Breast epithelium (tissue), 4 donors: ENCODE measurements around the gene DBI. TPM values are rescaled to one million over a fixed set of nuclear protein-coding genes. Genes with fewer than 3 reads are reported as not detected.

Experiments
- DNase-seq, 2 donors: peaks; one replicate each; pipeline ENCODE4 v3.0.0-alpha.2; 2019; ENCODE audit warnings: low spot score in 2 of 2
- H3K27ac ChIP-seq, 2 donors: fragments of 200-600 bp; sonication (generic) in 1 of 2; one replicate each; pipeline ENCODE4 v1.5.1; 2016 to 2019; ENCODE audit warnings: mild to moderate bottlenecking in 1 of 2
- H3K27me3 ChIP-seq, 2 donors: fragments of 200-600 bp; sonication (generic) in 1 of 2; one replicate each; pipeline versions ENCODE4 v1.5.1 to v1.6.0; 2017 to 2019; ENCODE audit warnings: control low read depth in 1 of 2, mild to moderate bottlenecking in 1 of 2
- H3K36me3 ChIP-seq: fragments of 200-600 bp; one replicate; pipeline ENCODE4 v1.5.1; 2019
- H3K4me1 ChIP-seq, 2 donors: fragments of 200-600 bp; sonication (generic); one replicate each; pipeline ENCODE4 v1.5.1; 2016 to 2019; ENCODE audit warnings: control low read depth in 1 of 2
- H3K4me3 ChIP-seq, 3 donors: fragments of 200-600 bp; sonication (generic); 1 replicate in 2 of 3; 2 replicates in 1 of 3; pipeline ENCODE4 v1.5.1; 2016 to 2019; ENCODE audit warnings: mild to moderate bottlenecking in 3 of 3, moderate library complexity in 2 of 3
- H3K9me3 ChIP-seq, 2 donors: fragments of 200-600 bp; sonication (generic) in 1 of 2; one replicate each; pipeline ENCODE4 v1.5.1; 2016 to 2019; ENCODE audit warnings: control low read depth in 1 of 2
- CTCF ChIP-seq, 3 donors: fragments of 450-650 bp; IDR thresholded peaks; one replicate each; pipeline ENCODE4 v1.5.1; 2016 to 2017; ENCODE audit warnings: antibody characterized with exemption in 3 of 3, mild to moderate bottlenecking in 3 of 3, moderate library complexity in 3 of 3
- POLR2A ChIP-seq: fragments of 450-650 bp; IDR thresholded peaks from one replicate; pipeline ENCODE4 v1.6.1; 2016; ENCODE audit warnings: antibody characterized with exemption, mild to moderate bottlenecking, moderate library complexity
- POLR2AphosphoS5 ChIP-seq, 3 donors: sonication (generic); formaldehyde crosslinking; IDR thresholded peaks; one replicate each; pipeline ENCODE4 v1.6.1; 2017; ENCODE audit warnings: antibody characterized with exemption in 3 of 3
- intact Hi-C: fragments of 100-400 bp; cut with DNase I; formaldehyde crosslinking; loops from one replicate; pipeline ENCODE4 v1.15.1; 2023; ENCODE audit warnings: low total_unique reads
- total RNA-seq, 3 donors: library from RNA; depleted of rRNA; stranded (reverse); fragments of >200 nt; gene quantifications; one replicate each; pipeline ENCODE4 v1.1.0, GENCODE V29; 2016

DBI gene
- total RNA-seq, 3 donors from 2014 or later, result 160 to 236 (median 202) TPM

- no peak overlapping the region for H3K4me3 ChIP-seq
- peaks cover 0 to 4% of the 10 kb centered on the region in 2 donors for H3K9me3 ChIP-seq
- TF ChIP-seq POLR2AphosphoS5 (IDR thresholded peaks at IDR 0.05), result no peak
- TF ChIP-seq CTCF (IDR thresholded peaks at IDR 0.05), result peak; percentile 77 to 90 (median 86)
- intact Hi-C loops, result loop anchor here (5.0 kb wide), 1 partner anchor 70 kb away; no protein-coding TSS in a partner anchor
- peak overlapping the region in 1 of 2 donors; percentile 43 for H3K27ac ChIP-seq
- H3K36me3 ChIP-seq, result no peaks in the 10 kb centered on the region
- no peak for DNase-seq
- H3K4me1 ChIP-seq, result no peaks in the 10 kb centered on the region
- no peaks in the 10 kb centered on the region for H3K27me3 ChIP-seq
Observed at GRCh38 chr2:119407430-119408220, 40.8 kb downstream of the DBI start.

- no peak for DNase-seq
- intact Hi-C loops, result loop anchor here (5.0 kb wide), 1 partner anchor 69 kb away; no protein-coding TSS in a partner anchor
- H3K36me3 ChIP-seq, result no peaks in the 10 kb centered on the region
Observed at GRCh38 chr2:119408221-119408619, 41.4 kb downstream of the DBI start.

GRCh38 chr2:119409506-119409905 lies 42.7 kb downstream of the DBI start:
- Histone ChIP-seq H3K4me3 (no peak overlapping the region), H3K9me3 (peaks cover 0 to 4% of the 10 kb centered on the region in 2 donors), H3K27ac (no peak overlapping the region), H3K36me3 (no peaks in the 10 kb centered on the region), H3K27me3 (no peaks in the 10 kb centered on the region), H3K4me1 (no peaks in the 10 kb centered on the region)
- intact Hi-C loops, result loop anchor here (5.0 kb wide), 1 partner anchor 68 kb away; no protein-coding TSS in a partner anchor
- no peak for TF ChIP-seq CTCF (IDR thresholded peaks at IDR 0.05)
- TF ChIP-seq POLR2AphosphoS5 (IDR thresholded peaks at IDR 0.05), result no peak
- no peak for TF ChIP-seq POLR2A
- DNase-seq, result no peak

More at GRCh38 chr2:119408221-119408619, 41.4 kb downstream of the DBI start:
- Histone ChIP-seq H3K4me3 (no peak overlapping the region), H3K27ac (peak overlapping the region in 1 of 2 donors; percentile 43), H3K4me1 (no peaks in the 10 kb centered on the region), H3K27me3 (no peaks in the 10 kb centered on the region), H3K9me3 (peaks cover 0 to 4% of the 10 kb centered on the region in 2 donors)
- TF ChIP-seq CTCF (IDR thresholded peaks at IDR 0.05), result no peak
- no peak for TF ChIP-seq POLR2A
- no peak for TF ChIP-seq POLR2AphosphoS5 (IDR thresholded peaks at IDR 0.05)

- no peak for DNase-seq
- Histone ChIP-seq H3K4me3 (no peak overlapping the region), H3K4me1 (no peaks in the 10 kb centered on the region), H3K27ac (no peak overlapping the region), H3K9me3 (no peaks in the 10 kb centered on the region), H3K36me3 (no peaks in the 10 kb centered on the region), H3K27me3 (no peaks in the 10 kb centered on the region)
- TF ChIP-seq POLR2A (no peak), CTCF (IDR thresholded peaks at IDR 0.05) (no peak), POLR2AphosphoS5 (IDR thresholded peaks at IDR 0.05) (no peak)
- intact Hi-C loops, result no loop called here
Observed at GRCh38 chr2:119414894-119415293, 48.1 kb downstream of the DBI start.

- TF ChIP-seq POLR2A, result no peak
- Histone ChIP-seq H3K4me3 (no peak overlapping the region), H3K9me3 (no peaks in the 10 kb centered on the region), H3K27me3 (no peaks in the 10 kb centered on the region), H3K4me1 (no peaks in the 10 kb centered on the region), H3K36me3 (no peaks in the 10 kb centered on the region), H3K27ac (no peak overlapping the region)
- intact Hi-C loops, result no loop called here
- DNase-seq, result no peak
Observed at GRCh38 chr2:119415630-119416029, 48.9 kb downstream of the DBI start.
